Gastrocnemius medialis (tissue), 4 donors: ENCODE results near the gene PRRT1. TPM values are rescaled to one million over a fixed set of nuclear protein-coding genes. Genes with fewer than 3 reads are reported as not detected.

Experiments
- ATAC-seq, 2 donors: fragments of 150-250 bp; one replicate each; pipeline ENCODE4 v1.9.1; 2016
- DNase-seq, 2 donors: peaks; one replicate each; pipeline ENCODE4 v3.0.0-alpha.2; 2019
- H3K27ac ChIP-seq, 4 donors: fragments of 200-600 bp; sonication (generic); 1 replicate in 1 of 4; 2 replicates in 3 of 4; pipeline ENCODE4 v1.5.1; 2016 to 2018; ENCODE audit warnings: mild to moderate bottlenecking in 2 of 4, moderate library complexity in 1 of 4
- H3K27me3 ChIP-seq, 3 donors: fragments of 200-600 bp; sonication (generic) in 2 of 3; 1 replicate in 1 of 3; 2 replicates in 2 of 3; pipeline versions ENCODE4 v1.5.1 to v1.6.0; 2016 to 2019; ENCODE audit warnings: mild to moderate bottlenecking in 1 of 3, moderate library complexity in 1 of 3
- H3K36me3 ChIP-seq, 2 donors: fragments of 200-600 bp; sonication (generic) in 1 of 2; one replicate each; pipeline ENCODE4 v1.5.1; 2017 to 2018
- H3K4me1 ChIP-seq, 2 donors: fragments of 200-600 bp; sonication (generic) in 1 of 2; one replicate each; pipeline ENCODE4 v1.5.1; 2016 to 2017; ENCODE audit warnings: mild to moderate bottlenecking in 2 of 2
- H3K4me3 ChIP-seq, 4 donors: fragments of 200-600 bp; sonication (generic) in 3 of 4; 1 replicate in 1 of 4; 2 replicates in 3 of 4; pipeline ENCODE4 v1.5.1; 2016 to 2019; ENCODE audit warnings: mild to moderate bottlenecking in 2 of 4
- H3K9me3 ChIP-seq, 3 donors: fragments of 200-600 bp; sonication (generic) in 2 of 3; 1 replicate in 1 of 3; 2 replicates in 2 of 3; pipeline ENCODE4 v1.5.1; 2016 to 2019
- CTCF ChIP-seq, 5 experiments: fragments of 450-650 bp in 3 of 5; fragments of 200-600 bp in 2 of 5; sonication (generic) in 2 of 5; IDR thresholded peaks in 4 of 5; conservative IDR thresholded peaks in 1 of 5; 1 replicate in 4 of 5; 2 replicates in 1 of 5; pipeline ENCODE4 v1.5.1; 2016 to 2019; ENCODE audit warnings: antibody characterized with exemption in 5 of 5, mild to moderate bottlenecking in 3 of 5, moderate library complexity in 3 of 5
- POLR2A ChIP-seq, 2 donors: fragments of 450-650 bp; IDR thresholded peaks; one replicate each; pipeline ENCODE4 v1.6.1; 2017; ENCODE audit warnings: antibody characterized with exemption in 2 of 2, mild to moderate bottlenecking in 2 of 2, moderate library complexity in 2 of 2
- in situ Hi-C, 4 donors: fragments of 200-750 bp; cut with MboI; loops; one replicate each; pipeline versions ENCODE4 v1.15.0 to v1.8.0; 2017; ENCODE audit warnings: low sequenced_read_pairs in 4 of 4
- intact Hi-C: fragments of 100-400 bp; cut with DNase I; formaldehyde crosslinking; loops from one replicate; pipeline ENCODE4 v1.15.1; 2023; ENCODE audit warnings: low total_unique reads
- total RNA-seq, 4 donors: library from RNA; depleted of rRNA; stranded (reverse); fragments of >200 nt; gene quantifications; one replicate each; pipeline versions ENCODE4 v1.1.0 to v1.2.3, GENCODE V29; 2016

PRRT1 gene
- total RNA-seq, 4 donors from 2014 or later, result 0.49 TPM; not detected in 3

GRCh38 chr6:32115623-32116022 lies 36.1 kb downstream of the PRRT1 start:
- Histone ChIP-seq H3K4me1 (peaks cover 17 to 28% of the 10 kb centered on the region in 2 donors), H3K9me3 (no peaks in the 10 kb centered on the region), H3K4me3 (no peak overlapping the region), H3K27me3 (peaks cover 0 to 3% (median 0%) of the 10 kb centered on the region in 3 donors), H3K36me3 (peaks cover 0 to 58% of the 10 kb centered on the region in 2 donors), H3K27ac (no peak overlapping the region)
- TF ChIP-seq CTCF (IDR thresholded peaks at IDR 0.05 in 4 of 5, conservative IDR thresholded peaks at IDR 0.05 in 1 of 5) (no peak), POLR2A (IDR thresholded peaks at IDR 0.05) (no peak)
- intact Hi-C loops, result loop anchor here (10.0 kb wide), 1 partner anchor 71 kb away; no protein-coding TSS in a partner anchor
- ATAC-seq (no peak), DNase-seq (no peak)
- in situ Hi-C loops, result no loop called here

GRCh38 chr6:32114796-32115195 lies 36.9 kb downstream of the PRRT1 start:
- intact Hi-C loops, result loop anchor here (10.0 kb wide), 1 partner anchor 70 kb away; no protein-coding TSS in a partner anchor
- peaks cover 0 to 50% of the 10 kb centered on the region in 2 donors for H3K36me3 ChIP-seq
- peak overlapping the region in 1 of 4 donors; percentile 77 for H3K27ac ChIP-seq
- ATAC-seq (no peak), DNase-seq (no peak)
- H3K4me1 ChIP-seq, result peaks cover 20 to 28% of the 10 kb centered on the region in 2 donors
- peaks cover 0 to 11% (median 0%) of the 10 kb centered on the region in 3 donors for H3K27me3 ChIP-seq
- in situ Hi-C loops, result no loop called here
- H3K9me3 ChIP-seq, result no peaks in the 10 kb centered on the region
- no peak overlapping the region for H3K4me3 ChIP-seq
- TF ChIP-seq CTCF (IDR thresholded peaks at IDR 0.05 in 4 of 5, conservative IDR thresholded peaks at IDR 0.05 in 1 of 5), result no peak
- no peak for TF ChIP-seq POLR2A (IDR thresholded peaks at IDR 0.05)

- Histone ChIP-seq H3K4me1 (peaks cover 16 to 28% of the 10 kb centered on the region in 2 donors), H3K36me3 (peaks cover 0 to 40% of the 10 kb centered on the region in 2 donors), H3K27ac (peak overlapping the region; percentile 33 to 77 (median 64)), H3K9me3 (no peaks in the 10 kb centered on the region), H3K27me3 (peaks cover 4 to 20% (median 4%) of the 10 kb centered on the region in 3 donors), H3K4me3 (no peak overlapping the region)
- intact Hi-C loops (loop anchor here (2.0 to 10.0 kb wide), 2 partner anchors 27 to 69 kb away; no protein-coding TSS in a partner anchor), in situ Hi-C loops (no loop called here)
- DNase-seq (peak; percentile 66 to 79), ATAC-seq (peak; percentile 56 to 64)
- TF ChIP-seq CTCF (IDR thresholded peaks at IDR 0.05 in 4 of 5, conservative IDR thresholded peaks at IDR 0.05 in 1 of 5) (no peak), POLR2A (IDR thresholded peaks at IDR 0.05) (no peak)
Measured at GRCh38 chr6:32113386-32114352, 38.1 kb downstream of the PRRT1 start.

GRCh38 chr6:32112431-32112980 lies 39.2 kb downstream of the PRRT1 start:
- peaks cover 0 to 28% of the 10 kb centered on the region in 2 donors for H3K36me3 ChIP-seq
- peak overlapping the region; percentile 24 to 77 (median 71) for H3K27ac ChIP-seq
- H3K9me3 ChIP-seq, result no peaks in the 10 kb centered on the region
- intact Hi-C loops, result loop anchor here (2.0 to 10.0 kb wide), 2 partner anchors 26 to 68 kb away; no protein-coding TSS in a partner anchor
- no peak overlapping the region for H3K4me3 ChIP-seq
- ATAC-seq, result no peak
- peak in 1 of 2 donors; percentile 64 for DNase-seq
- in situ Hi-C loops, result no loop called here
- TF ChIP-seq CTCF (IDR thresholded peaks at IDR 0.05 in 4 of 5, conservative IDR thresholded peaks at IDR 0.05 in 1 of 5) (no peak), POLR2A (IDR thresholded peaks at IDR 0.05) (no peak)
- H3K4me1 ChIP-seq, result peaks cover 21 to 32% of the 10 kb centered on the region in 2 donors
- H3K27me3 ChIP-seq, result peaks cover 4 to 20% (median 7%) of the 10 kb centered on the region in 3 donors
